ENCODE data around the gene DOK6.
"Not testable (repeated sequence)": the region's sequence is repeated elsewhere in the genome, so short reads cannot be mapped to it uniquely, and the experiment has no call there.

DOK6 gene

DNA sequence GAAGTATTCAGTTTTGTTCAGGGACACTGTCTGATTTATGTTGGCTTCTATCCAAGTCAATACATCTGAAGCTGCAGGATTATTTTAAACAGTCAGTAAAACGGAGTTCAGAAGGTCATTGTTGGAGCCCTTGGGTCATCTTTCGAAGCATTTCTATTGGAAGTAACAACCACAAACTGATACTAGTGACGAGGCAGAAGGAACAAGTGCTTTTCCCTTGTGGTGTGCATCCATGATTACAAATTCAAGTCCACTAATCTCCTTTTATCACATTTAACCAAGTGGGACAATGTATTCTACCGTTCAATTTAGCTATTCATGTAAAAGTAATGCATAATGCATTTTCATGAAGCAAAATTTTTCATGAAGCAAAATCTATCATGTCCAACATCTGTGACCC lies 470.0 kb downstream of the DOK6 start:
- no peak for TF ChIP-seq CTCF (IDR thresholded peaks at IDR 0.05; ENCODE audit: insufficient read depth, missing control alignments)
- DNase-seq (ENCODE audit: insufficient read length, low spot score), result no peak
- FAIRE-seq, result peak; percentile 100

DNA sequence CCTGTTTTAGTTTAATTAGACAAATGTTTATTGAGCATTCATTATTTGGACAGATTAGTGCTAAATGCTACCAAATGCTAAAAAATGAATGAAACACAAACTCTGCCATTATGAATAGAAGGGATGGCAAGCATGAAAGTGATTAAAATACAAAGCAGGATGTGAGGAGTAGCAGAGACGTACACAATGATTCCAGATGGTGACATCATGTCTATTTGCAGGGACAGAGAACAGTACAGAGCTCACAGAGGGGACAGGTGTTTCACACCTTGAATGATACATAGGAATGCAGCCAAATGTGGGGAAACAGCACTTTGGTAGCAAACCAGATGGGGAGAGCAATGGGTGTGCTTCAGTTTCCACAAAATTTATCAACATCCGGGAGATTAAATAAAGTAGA lies 470.7 kb downstream of the DOK6 start:
- no peak for TF ChIP-seq CTCF (IDR thresholded peaks at IDR 0.05; ENCODE audit: insufficient read depth, missing control alignments)
- no peak for DNase-seq (ENCODE audit: insufficient read length, low spot score)
- no peak for FAIRE-seq

- no peak for DNase-seq (ENCODE audit: insufficient read length, low spot score)
- TF ChIP-seq CTCF (IDR thresholded peaks at IDR 0.05; ENCODE audit: insufficient read depth, missing control alignments), result no peak
- no peak for FAIRE-seq
These were observed 472.0 kb downstream of the DOK6 start for GRCh38 chr18:69872661-69873060.

DNA sequence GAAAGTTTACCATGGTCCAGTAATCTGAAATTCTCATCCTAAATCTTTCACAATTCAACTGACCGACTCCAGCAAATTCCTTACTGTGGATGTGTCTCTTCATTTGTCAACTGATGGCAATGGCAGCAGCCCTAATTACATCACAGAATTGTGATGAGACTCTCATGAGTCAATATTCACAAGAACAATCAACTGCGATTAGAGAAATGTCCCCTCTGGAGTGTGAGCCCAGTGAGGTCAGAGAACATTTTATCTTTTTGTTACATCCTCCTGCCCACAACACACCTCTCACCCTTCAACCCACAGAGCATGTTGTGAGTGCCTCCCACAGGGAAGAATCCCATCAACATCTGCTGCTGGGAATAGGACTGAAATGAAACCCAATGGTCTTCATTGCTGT lies 473.4 kb downstream of the DOK6 start:
- TF ChIP-seq CTCF (IDR thresholded peaks at IDR 0.05; ENCODE audit: insufficient read depth, missing control alignments), result no peak
- FAIRE-seq (peak; percentile 96), DNase-seq (ENCODE audit: insufficient read length, low spot score) (no peak)

DNA sequence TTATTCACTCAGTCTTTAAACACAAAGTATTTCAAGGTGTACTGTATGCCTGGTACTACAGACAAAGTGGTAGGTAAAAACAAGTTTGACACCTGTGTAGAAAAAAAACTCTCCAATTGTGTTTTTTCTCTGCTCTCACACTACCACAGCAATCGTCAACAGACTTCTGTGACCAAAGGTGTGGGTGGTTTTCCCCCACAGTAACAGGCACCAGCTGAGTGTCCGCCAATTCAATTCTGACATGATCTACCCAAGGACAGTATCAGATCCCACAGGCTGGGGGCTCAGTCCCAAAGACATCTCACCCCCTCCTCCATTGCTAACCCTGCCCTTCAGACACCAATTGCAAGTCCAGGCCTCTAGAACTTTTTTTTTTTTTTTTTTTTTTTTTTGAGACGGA lies 475.8 kb downstream of the DOK6 start:
- DNase-seq (ENCODE audit: insufficient read length, low spot score), result no peak
- no peak for FAIRE-seq
- TF ChIP-seq CTCF (IDR thresholded peaks at IDR 0.05; ENCODE audit: insufficient read depth, missing control alignments), result no peak

GRCh38 chr18:69878213-69878933 lies 477.7 kb downstream of the DOK6 start:
- no peak for TF ChIP-seq CTCF (IDR thresholded peaks at IDR 0.05; ENCODE audit: insufficient read depth, missing control alignments)
- DNase-seq (ENCODE audit: insufficient read length, low spot score) (no peak), FAIRE-seq (peak; percentile 96)

GRCh38 chr18:69879051-69879450 lies 478.4 kb downstream of the DOK6 start:
- DNase-seq (ENCODE audit: insufficient read length, low spot score), result not testable (repeated sequence)
- FAIRE-seq, result peak; percentile 38

DNA sequence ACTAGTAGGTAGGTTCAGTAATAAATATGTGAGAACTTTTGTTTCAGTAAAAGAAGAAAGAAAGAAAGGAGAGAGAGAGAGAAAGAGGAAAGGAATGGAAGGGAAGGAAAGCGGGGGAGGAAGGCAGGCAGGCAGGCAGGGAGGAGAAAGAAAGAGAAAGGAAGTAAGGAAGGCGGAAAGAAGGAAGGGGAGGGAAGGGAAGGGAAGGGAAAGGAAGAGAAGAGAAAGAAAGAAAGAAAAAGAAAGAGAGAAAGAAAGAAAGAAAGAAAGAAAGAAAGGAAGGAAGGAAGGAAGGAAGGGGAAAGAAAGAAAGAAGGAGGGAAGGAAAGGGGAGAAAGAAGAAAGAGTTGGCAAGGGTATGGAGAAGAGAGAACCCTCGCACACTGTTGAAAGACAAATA lies 479.4 kb downstream of the DOK6 start:
- no peak for TF ChIP-seq CTCF (IDR thresholded peaks at IDR 0.05; ENCODE audit: insufficient read depth, missing control alignments)
- FAIRE-seq (no peak), DNase-seq (ENCODE audit: insufficient read length, low spot score) (no peak)

Data from D721Med (cell line).